HCT116 (cell line): ENCODE results near the gene PDHX.

Experiments
- CEBPB ChIP-seq: IDR thresholded peaks from 2 replicates; pipeline ENCODE4 v1.6.1; 2012; ENCODE audit warnings: low read depth
- EZH2 ChIP-seq: fragments of 200-600 bp; sonication (generic); IDR thresholded peaks from 2 replicates; pipeline ENCODE4 v1.6.1; 2017; ENCODE audit warnings: antibody characterized with exemption, mixed run types
- POLR2AphosphoS5 ChIP-seq: IDR thresholded peaks from 2 replicates; pipeline ENCODE4 v1.6.1; 2011; ENCODE audit warnings: mild to moderate bottlenecking, low read depth, low read length, moderate library complexity
- TF ChIP-seq, protein P1 (sequence below), 3 experiments: fragments of 200-600 bp in 1 of 3; sonication (generic) in 1 of 3; IDR thresholded peaks in 2 of 3; conservative IDR thresholded peaks in 1 of 3; 2 replicates each; pipeline ENCODE4 v1.5.1; 2012 to 2017; ENCODE audit warnings: low read depth in 2 of 3, low read length in 2 of 3, antibody characterized with exemption in 1 of 3, borderline replicate concordance in 1 of 3, control low read depth in 1 of 3, mild to moderate bottlenecking in 1 of 3, mixed read lengths in 1 of 3, mixed run types in 1 of 3, moderate library complexity in 1 of 3; ENCODE audit not compliant: insufficient read depth in 1 of 3

DNA sequence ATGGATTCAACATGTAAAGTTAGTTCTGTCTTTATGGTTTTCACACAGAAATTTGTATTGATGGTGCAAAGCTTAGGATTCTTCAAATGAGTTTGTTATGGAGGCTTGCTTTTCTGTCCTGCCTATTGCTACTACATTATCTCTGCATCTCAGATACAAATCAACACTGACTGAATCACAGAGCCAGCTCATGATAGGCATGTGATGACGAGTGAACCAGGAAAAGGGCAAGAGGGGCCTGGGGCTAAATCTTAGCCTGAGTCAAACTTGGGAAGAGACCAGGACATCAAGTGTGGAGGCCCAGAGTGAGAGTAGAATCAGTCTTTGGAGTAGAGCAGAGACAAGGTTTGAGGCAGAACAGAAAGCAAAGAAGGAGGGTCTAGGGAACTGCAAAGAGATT, 115.4 kb downstream of the PDHX start:
- TF ChIP-seq, protein P1, sequence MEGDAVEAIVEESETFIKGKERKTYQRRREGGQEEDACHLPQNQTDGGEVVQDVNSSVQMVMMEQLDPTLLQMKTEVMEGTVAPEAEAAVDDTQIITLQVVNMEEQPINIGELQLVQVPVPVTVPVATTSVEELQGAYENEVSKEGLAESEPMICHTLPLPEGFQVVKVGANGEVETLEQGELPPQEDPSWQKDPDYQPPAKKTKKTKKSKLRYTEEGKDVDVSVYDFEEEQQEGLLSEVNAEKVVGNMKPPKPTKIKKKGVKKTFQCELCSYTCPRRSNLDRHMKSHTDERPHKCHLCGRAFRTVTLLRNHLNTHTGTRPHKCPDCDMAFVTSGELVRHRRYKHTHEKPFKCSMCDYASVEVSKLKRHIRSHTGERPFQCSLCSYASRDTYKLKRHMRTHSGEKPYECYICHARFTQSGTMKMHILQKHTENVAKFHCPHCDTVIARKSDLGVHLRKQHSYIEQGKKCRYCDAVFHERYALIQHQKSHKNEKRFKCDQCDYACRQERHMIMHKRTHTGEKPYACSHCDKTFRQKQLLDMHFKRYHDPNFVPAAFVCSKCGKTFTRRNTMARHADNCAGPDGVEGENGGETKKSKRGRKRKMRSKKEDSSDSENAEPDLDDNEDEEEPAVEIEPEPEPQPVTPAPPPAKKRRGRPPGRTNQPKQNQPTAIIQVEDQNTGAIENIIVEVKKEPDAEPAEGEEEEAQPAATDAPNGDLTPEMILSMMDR (IDR thresholded peaks at IDR 0.05 in 2 of 3, conservative IDR thresholded peaks at IDR 0.05 in 1 of 3; ENCODE audit: borderline replicate concordance in 1 of 3, insufficient read depth in 1 of 3, low read depth in 2 of 3, low read length in 2 of 3) = no peak
- TF ChIP-seq EZH2 (no peak), CEBPB (no peak), POLR2AphosphoS5 (no peak)
